Measurements from ENCODE around the gene PTPRE.

PTPRE gene

GRCh38 chr10:127990846-127991542 lies 84.1 kb downstream of the PTPRE start:
- POLR2A ChIA-PET, result interaction anchor here (0.6 kb wide), 1 partner anchor 22 kb away, joined by 6 read pairs; no protein-coding TSS in a partner anchor
- H3K4me3 ChIP-seq (ENCODE audit: low read depth, low read length), result no peak overlapping the region
- TF ChIP-seq ZNF629 (tag by site-specific recombination; IDR thresholded peaks at IDR 0.05) (peak; percentile 66), ZNF600 (tag by site-specific recombination; IDR thresholded peaks at IDR 0.05) (peak; percentile 70), ZNF76 (tag by site-specific recombination; IDR thresholded peaks at IDR 0.05; ENCODE audit: borderline replicate concordance, low read depth) (no peak), CTCF (tag by site-specific recombination; IDR thresholded peaks at IDR 0.05) (no peak), EGR2 (tag by site-specific recombination; IDR thresholded peaks at IDR 0.05; ENCODE audit: low read depth) (0 out of 2 replicates have a peak, but pooled peaks have one; percentile 18), IKZF3 (tag by site-specific recombination; IDR thresholded peaks at IDR 0.05) (no peak), ZFHX2 (tag by site-specific recombination; conservative IDR thresholded peaks at IDR 0.05) (peak; percentile 65), ZNF560 (tag by site-specific recombination; IDR thresholded peaks at IDR 0.05; ENCODE audit: borderline replicate concordance) (no peak), ZNF112 (tag by site-specific recombination; IDR thresholded peaks at IDR 0.05) (no peak), ZBTB20 (tag by site-specific recombination; IDR thresholded peaks at IDR 0.05) (peak; percentile 58; the same call in 1 of the 2 replicates), TSHZ1 (tag by site-specific recombination; IDR thresholded peaks at IDR 0.05; ENCODE audit: borderline replicate concordance) (no peak), ZNF792 (tag by site-specific recombination; IDR thresholded peaks at IDR 0.05) (no peak), ZNF501 (tag by site-specific recombination; IDR thresholded peaks at IDR 0.05) (no peak)
- TF ChIP-seq, protein P1, sequence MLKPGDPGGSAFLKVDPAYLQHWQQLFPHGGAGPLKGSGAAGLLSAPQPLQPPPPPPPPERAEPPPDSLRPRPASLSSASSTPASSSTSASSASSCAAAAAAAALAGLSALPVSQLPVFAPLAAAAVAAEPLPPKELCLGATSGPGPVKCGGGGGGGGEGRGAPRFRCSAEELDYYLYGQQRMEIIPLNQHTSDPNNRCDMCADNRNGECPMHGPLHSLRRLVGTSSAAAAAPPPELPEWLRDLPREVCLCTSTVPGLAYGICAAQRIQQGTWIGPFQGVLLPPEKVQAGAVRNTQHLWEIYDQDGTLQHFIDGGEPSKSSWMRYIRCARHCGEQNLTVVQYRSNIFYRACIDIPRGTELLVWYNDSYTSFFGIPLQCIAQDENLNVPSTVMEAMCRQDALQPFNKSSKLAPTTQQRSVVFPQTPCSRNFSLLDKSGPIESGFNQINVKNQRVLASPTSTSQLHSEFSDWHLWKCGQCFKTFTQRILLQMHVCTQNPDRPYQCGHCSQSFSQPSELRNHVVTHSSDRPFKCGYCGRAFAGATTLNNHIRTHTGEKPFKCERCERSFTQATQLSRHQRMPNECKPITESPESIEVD (tag by site-specific recombination; IDR thresholded peaks at IDR 0.05), result peak; percentile 52; the same call in 1 of the 2 replicates
- CTCF ChIA-PET, result interaction anchor here (0.6 to 2.8 kb wide), 4 partner anchors 20 to 310 kb away, joined by 3 to 15 read pairs (median 4); no protein-coding TSS in a partner anchor
- peaks cover 16% of the 10 kb centered on the region for H3K4me1 ChIP-seq (ENCODE audit: control insufficient read depth, insufficient read depth, low read length)
- no peaks in the 10 kb centered on the region for H3K9me3 ChIP-seq (ENCODE audit: control insufficient read depth, insufficient read depth, low read depth, low read length)
- no peak overlapping the region for H3K27ac ChIP-seq (ENCODE audit: extremely low read depth, low read depth, low read length)
- H3K36me3 ChIP-seq (ENCODE audit: control insufficient read depth in 2 of 2, insufficient read depth in 1 of 2, low read length in 2 of 2), result no peaks in the 10 kb centered on the region

- Histone ChIP-seq H3K4me1 (ENCODE audit: control insufficient read depth, insufficient read depth, low read length) (peaks cover 16% of the 10 kb centered on the region), H3K27ac (ENCODE audit: extremely low read depth, low read depth, low read length) (no peak overlapping the region), H3K4me3 (ENCODE audit: low read depth, low read length) (no peak overlapping the region), H3K36me3 (ENCODE audit: control insufficient read depth in 2 of 2, insufficient read depth in 1 of 2, low read length in 2 of 2) (no peaks in the 10 kb centered on the region), H3K9me3 (ENCODE audit: control insufficient read depth, insufficient read depth, low read depth, low read length) (no peaks in the 10 kb centered on the region)
- POLR2A ChIA-PET, result interaction anchor here (0.6 kb wide), 1 partner anchor 22 kb away, joined by 6 read pairs; no protein-coding TSS in a partner anchor
- CTCF ChIA-PET, result interaction anchor here (0.6 to 2.8 kb wide), 4 partner anchors 20 to 310 kb away, joined by 3 to 15 read pairs (median 4); no protein-coding TSS in a partner anchor
- TF ChIP-seq ZNF626 (tag by site-specific recombination; IDR thresholded peaks at IDR 0.05) (no peak), SCRT2 (tag by site-specific recombination; IDR thresholded peaks at IDR 0.05) (no peak), ZNF366 (tag by site-specific recombination; conservative IDR thresholded peaks at IDR 0.05) (no peak), ZNF274 (IDR thresholded peaks at IDR 0.05; ENCODE audit: low read length) (no peak), ZNF274 (tag by site-specific recombination; IDR thresholded peaks at IDR 0.05; ENCODE audit: borderline replicate concordance) (no peak), GLI2 (tag by site-specific recombination; IDR thresholded peaks at IDR 0.05; ENCODE audit: borderline replicate concordance, low read depth) (no peak), ZSCAN23 (tag by site-specific recombination; IDR thresholded peaks at IDR 0.05) (no peak), ZNF157 (tag by site-specific recombination; IDR thresholded peaks at IDR 0.05) (no peak), ZNF600 (tag by site-specific recombination; IDR thresholded peaks at IDR 0.05) (no peak), YY2 (tag by site-specific recombination; IDR thresholded peaks at IDR 0.05) (no peak), ZNF174 (tag by site-specific recombination; IDR thresholded peaks at IDR 0.05) (no peak), ZNF558 (tag by site-specific recombination; IDR thresholded peaks at IDR 0.05) (no peak), ZSCAN30 (tag by site-specific recombination; IDR thresholded peaks at IDR 0.05) (no peak), ZNF596 (tag by site-specific recombination; IDR thresholded peaks at IDR 0.05) (no peak), SCRT1 (tag by site-specific recombination; IDR thresholded peaks at IDR 0.05; ENCODE audit: borderline replicate concordance) (no peak)
These were observed 84.8 kb downstream of the PTPRE start for GRCh38 chr10:127991543-127992255.
